Subcutaneous preadipocyte (primary cell): ENCODE results near the gene CMTM1. TPM values are rescaled to one million over a fixed set of nuclear protein-coding genes. Genes with fewer than 3 reads are reported as not detected.

Source experiments
- small RNA-seq: library from RNA; depleted of rRNA; stranded (forward); fragments of <200 nt; gene quantifications from one replicate; pipeline ENCODE3, GENCODE V24; 2012
- total RNA-seq: library from RNA; depleted of rRNA; stranded (reverse); fragments of >200 nt; gene quantifications from 2 replicates; pipeline ENCODE4 v1.2.3, GENCODE V29; 2012

The CMTM1 gene, protein sequence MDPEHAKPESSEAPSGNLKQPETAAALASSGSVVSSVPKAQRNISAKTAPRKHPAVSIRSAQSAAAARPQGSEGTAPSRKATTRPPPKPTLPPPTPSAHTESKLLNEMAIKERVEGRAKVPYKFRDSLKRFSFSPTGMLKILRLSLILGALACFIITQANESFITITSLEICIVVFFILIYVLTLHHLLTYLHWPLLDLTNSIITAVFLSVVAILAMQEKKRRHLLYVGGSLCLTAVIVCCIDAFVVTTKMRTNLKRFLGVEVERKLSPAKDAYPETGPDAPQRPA
- 1.8 TPM in 2 replicates for total RNA-seq

DNA sequence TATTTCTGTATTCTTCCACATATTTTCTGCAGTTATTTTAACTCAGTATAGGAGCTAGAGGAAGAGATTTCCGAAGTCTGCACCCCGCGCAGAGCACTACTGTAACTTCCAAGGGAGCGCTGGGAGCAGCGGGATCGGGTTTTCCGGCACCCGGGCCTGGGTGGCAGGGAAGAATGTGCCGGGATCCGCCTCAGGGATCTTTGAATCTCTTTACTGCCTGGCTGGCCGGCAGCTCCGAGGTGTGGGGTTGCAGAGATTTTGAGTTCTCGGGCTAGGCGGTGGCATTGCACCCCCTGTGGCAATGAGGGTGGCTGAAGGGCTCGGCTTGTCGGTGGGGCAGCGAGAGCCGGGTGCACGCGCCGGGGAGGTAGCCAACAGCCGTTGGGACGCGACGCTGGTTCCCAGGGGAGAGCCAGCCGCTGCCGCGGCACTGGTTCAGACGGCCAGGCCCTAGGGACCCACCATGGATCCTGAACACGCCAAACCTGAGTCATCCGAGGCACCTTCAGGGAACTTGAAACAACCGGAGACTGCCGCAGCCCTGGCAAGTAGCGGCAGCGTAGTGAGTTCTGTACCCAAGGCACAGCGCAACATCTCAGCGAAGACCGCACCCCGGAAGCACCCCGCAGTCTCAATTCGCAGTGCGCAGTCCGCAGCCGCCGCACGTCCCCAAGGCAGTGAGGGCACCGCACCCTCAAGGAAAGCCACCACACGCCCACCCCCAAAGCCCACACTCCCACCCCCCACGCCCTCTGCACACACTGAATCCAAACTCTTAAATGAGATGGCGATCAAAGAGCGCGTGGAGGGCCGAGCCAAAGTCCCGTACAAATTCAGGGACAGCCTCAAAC is at the start of gene CMTM1:
Gene CMTM1 (plus strand): TSS at position 389 of the 851 bp plus-strand sequence. CDS start 75 bp downstream, at position 464.

DNA sequence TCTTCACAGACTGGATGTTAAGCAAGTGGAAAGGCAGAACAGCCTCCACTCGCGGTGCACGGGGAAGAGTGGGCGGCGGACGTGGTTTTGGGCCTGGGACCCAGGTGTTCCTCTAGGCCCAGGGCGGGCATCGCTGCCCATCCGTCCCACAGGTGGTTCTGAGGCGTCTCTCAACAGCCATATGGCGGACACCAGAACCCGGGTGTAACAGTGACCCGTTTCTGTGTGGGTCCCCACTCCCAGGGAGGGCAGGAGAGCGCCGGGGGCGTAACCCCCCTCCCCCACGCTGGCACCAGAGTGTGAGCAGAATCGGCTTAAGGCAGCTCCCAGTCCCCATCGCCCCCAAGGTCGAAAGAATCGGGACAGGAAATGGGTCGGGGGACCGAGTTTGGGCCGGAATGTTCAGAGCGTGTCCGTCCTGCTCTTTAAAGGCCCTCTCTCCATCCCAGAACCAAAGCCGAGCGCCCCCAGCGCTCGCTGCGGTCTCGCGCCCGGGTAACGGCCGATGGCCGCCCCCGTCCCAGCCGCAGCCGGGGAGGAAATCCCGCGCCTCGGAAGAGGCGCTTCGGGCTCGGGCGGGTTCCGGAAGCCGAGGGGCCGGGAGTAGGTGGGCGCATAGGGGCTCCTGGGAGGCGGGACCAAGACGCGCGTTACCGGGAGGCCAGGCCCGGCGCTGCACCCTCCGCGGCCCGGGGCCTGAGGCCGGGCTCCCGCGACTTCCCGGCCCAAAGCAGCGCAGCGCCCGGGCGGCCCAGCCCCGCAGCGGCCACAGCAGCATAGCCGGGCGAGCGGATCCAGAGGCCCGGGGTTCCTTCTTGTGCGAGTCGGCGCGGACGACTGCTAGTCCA is 16.7 kb upstream of the CMTM1 start, which contains the start of gene TK2:
Gene TK2 (minus strand): TSS at position 839 of the 848 bp plus-strand sequence. CDS start 61 bp downstream, at position 778.

DNA sequence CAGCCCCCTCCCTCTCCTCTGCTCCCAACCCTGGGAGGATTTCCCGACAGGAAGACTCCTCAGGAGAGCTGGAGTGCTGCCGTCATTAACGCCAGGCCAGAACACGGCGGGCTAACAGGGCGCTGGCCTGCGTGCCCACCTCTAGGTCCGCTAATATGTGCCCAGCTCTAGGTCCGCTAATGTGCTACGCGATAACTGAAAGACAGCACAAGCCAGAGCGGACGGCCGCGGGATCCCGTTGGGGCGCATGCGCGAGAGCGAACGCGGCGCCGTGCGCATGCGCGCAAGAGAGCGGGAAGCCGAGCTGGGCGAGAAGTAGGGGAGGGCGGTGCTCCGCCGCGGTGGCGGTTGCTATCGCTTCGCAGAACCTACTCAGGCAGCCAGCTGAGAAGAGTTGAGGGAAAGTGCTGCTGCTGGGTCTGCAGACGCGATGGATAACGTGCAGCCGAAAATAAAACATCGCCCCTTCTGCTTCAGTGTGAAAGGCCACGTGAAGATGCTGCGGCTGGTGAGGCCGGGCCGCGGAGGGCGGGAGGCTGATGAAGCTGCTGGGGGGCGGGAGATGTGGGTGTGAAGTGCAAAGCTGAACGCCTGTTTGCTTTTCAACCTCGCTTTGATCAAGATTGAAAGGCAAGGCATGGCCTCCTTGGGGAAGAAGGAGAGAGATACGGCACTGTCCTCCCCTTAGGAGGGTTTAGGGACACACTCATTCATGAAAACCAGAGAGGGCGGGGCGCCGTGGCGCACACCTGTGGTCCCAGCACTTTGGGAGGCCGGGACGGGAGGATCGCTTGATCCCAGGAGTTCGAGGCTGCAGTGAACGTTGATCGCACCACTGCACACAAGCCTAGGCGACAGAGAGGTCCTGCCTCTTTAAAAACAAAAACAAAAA is 13.7 kb upstream of the CMTM1 start, which contains the start of gene CKLF:
Gene CKLF (plus strand): TSS at position 291 of the 892 bp plus-strand sequence. CDS start 140 bp downstream, at position 431.

DNA sequence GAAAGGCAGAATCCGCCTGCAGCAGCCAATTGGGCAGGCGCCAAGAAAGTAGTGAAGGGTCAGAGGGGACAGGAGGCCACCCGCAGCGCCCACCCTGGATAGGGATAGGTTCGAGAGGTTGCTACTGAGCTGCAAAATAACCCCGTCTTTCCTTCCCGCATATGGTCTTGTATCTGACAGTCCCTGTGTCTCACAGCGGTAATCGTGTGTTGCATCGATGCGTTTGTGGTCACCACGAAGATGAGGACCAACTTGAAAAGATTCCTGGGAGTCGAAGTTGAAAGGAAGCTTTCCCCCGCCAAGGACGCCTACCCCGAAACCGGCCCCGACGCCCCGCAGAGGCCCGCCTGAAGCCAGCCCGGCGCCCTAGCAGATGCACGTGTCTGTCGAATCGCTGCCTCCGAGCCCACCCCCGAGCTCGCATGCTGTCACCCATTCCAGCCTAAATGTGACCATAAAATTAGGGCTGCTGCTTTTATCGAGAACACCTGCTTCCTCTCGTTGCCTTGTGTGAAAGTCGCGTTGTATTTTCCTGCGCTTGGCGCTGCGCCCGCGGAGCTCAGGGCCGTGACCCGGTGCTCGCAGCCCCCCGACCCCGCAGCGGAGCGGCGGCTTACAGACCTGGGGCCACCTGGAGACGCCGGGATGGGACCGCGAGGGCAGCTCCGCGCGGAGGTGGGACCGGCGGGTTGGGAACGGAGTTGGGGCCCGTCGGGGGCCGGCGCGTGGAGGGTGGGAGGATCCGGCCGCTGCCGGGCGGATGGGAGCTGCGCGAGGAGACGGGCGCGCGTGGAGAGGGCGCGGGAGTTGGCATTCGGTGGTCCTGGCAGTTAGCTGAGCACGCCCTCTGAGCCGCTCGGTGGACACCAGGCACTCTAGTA is 12.7 kb downstream of the CMTM1 start, which contains the start of gene CMTM2:
Gene CMTM2 (plus strand): TSS at position 813 of the 881 bp plus-strand sequence. CDS start 145 bp downstream, outside the sequence.

DNA sequence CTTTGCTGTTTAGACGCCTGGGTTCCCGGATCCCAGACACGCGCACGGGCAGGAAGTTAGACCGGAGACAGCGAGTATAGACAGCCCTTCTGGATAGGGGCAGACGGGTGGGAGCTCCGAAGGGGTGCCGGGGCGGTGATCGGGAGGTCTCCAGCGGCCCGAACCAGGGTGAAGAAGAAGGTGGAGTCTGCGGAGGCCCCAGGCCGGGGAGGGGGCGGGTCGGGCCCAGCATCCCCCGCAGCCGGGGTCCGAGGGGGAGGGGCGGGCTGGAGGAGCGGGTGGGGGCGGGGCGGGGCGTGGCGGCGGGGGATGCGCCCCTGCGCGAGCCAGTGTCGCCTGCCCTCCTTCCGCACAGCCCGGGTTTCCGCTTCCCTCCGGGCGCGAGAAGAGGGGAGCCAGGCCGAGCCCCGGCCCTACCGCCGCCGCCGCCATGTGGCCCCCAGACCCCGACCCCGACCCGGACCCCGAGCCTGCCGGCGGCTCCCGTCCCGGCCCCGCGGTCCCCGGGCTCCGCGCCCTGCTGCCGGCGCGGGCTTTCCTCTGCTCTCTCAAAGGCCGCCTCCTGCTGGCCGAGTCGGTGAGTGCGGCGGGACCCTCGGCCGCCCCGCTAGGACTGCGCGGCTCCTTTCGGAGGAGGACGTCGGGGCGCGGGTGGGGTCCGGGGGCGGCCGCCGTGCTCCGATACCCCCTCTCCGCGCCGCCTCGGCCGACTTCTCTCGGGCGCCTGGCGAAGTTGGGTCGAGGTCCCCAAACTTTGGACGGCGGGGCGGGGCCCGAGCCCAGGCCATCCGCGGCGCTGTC is 38.3 kb downstream of the CMTM1 start, which contains the start of gene CMTM3:
Gene CMTM3 (plus strand): TSS at position 329 of the 801 bp plus-strand sequence. CDS start 102 bp downstream, at position 431.

Small RNA genes within 50 kb of the gene (small RNA-seq; reads per million reads assigned to genes)
- not detected for gene CKLF-CMTM1

Other genes starting within 250 kb of the CMTM1 start
- 0.37 TPM in 1 of 2 replicates, not detected in the other for gene CDH5, start 199.7 kb upstream of the CMTM1 start, total RNA-seq
- 0.73 and 3.1 TPM in 2 replicates for gene BEAN1, start 139.1 kb upstream of the CMTM1 start, total RNA-seq
- gene TK2, start 16.3 kb upstream of the CMTM1 start, total RNA-seq, result 25.4 and 26.8 TPM in 2 replicates
- gene CKLF, start 13.9 kb upstream of the CMTM1 start, total RNA-seq, result 42.0 and 50.3 TPM in 2 replicates
- gene CMTM2, start 13.0 kb downstream of the CMTM1 start, total RNA-seq, result not detected in 2 replicates
- 15.8 and 17.4 TPM in 2 replicates for gene CMTM3, start 38.3 kb downstream of the CMTM1 start, total RNA-seq
- 16.9 and 20.3 TPM in 2 replicates for gene CMTM4, start 130.3 kb downstream of the CMTM1 start, total RNA-seq
- gene DYNC1LI2, start 185.2 kb downstream of the CMTM1 start, total RNA-seq, result 67.6 and 76.4 TPM in 2 replicates
- not detected in 2 replicates for gene TERB1, start 235.1 kb downstream of the CMTM1 start, total RNA-seq